Lower lobe of right lung (tissue), 2 donors: Measurements from ENCODE around the gene NET1. TPM values are rescaled to one million over a fixed set of nuclear protein-coding genes. Genes with fewer than 3 reads are reported as not detected.

ENCODE experiments used
- ATAC-seq, 2 donors: fragments of 200-7000 bp; cut with Tn5 transposase; one replicate each; pipeline ENCODE4 v1.9.1; 2020 to 2022; ENCODE audit warnings: mild to moderate bottlenecking in 2 of 2, moderate library complexity in 2 of 2
- DNase-seq: peaks from one replicate; pipeline ENCODE4 v3.0.0-alpha.2; 2020
- H3K27ac ChIP-seq: fragments of 200-600 bp; one replicate; pipeline ENCODE4 v1.8.0; 2022
- H3K27me3 ChIP-seq: fragments of 200-600 bp; one replicate; pipeline ENCODE4 v1.8.0; 2022; ENCODE audit warnings: low read depth
- H3K36me3 ChIP-seq: fragments of 200-600 bp; one replicate; pipeline ENCODE4 v1.8.0; 2022; ENCODE audit warnings: mild to moderate bottlenecking
- H3K4me1 ChIP-seq: fragments of 200-600 bp; one replicate; pipeline ENCODE4 v1.8.0; 2022
- H3K4me3 ChIP-seq: fragments of 200-600 bp; one replicate; pipeline ENCODE4 v1.8.0; 2022; ENCODE audit warnings: mild to moderate bottlenecking
- H3K9me3 ChIP-seq: fragments of 200-600 bp; one replicate; pipeline ENCODE4 v1.8.0; 2022
- intact Hi-C: fragments of 100-400 bp; cut with DNase I; formaldehyde crosslinking; loops from one replicate; pipeline ENCODE4 v1.11.0; 2022
- total RNA-seq: library from RNA; stranded (reverse); fragmentation: NEBNext Ultra II Directional; extraction: Animal tissue kit (Norgen Biotek cat#: 25700); gene quantifications from one replicate; pipeline ENCODE4 v1.2.1, GENCODE V29; 2021
- TF ChIP-seq, protein P1 (sequence below): fragments of 200-600 bp; IDR thresholded peaks from one replicate; pipeline ENCODE4 v1.8.0; 2022; ENCODE audit warnings: antibody characterized with exemption, mild to moderate bottlenecking
- donor health status: DM: no; HTN: yes; CAD: no; lungs with severe emphysema.

Gene NET1
- total RNA-seq, 1 donor from 2014 or later = 46.7 TPM

DNA sequence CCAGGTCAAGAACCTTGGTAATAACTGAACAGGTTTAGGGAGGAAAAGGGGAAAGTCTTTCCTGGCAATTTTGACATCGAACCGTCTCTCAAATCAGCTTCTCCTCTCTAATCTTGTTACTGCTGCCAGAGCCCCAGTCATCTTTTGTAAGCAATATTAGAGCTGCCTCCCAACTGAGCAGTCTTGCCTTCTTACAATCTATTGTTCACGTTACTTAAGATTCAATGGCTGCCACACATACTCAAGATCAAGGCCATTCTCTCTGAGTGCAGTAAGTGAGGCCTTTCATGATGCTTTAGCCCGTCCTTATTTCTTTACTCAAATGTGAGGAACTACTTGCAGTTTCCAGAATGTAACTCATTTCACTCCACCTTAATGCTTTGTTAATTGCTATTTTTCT, 12.4 kb downstream of the NET1 start:
- no peaks in the 10 kb centered on the region for H3K36me3 ChIP-seq
- no peak overlapping the region for H3K27ac ChIP-seq
- intact Hi-C loops = loop anchor here (10.0 kb wide), 1 partner anchor 570 kb away; no protein-coding TSS in a partner anchor
- peaks cover 17% of the 10 kb centered on the region for H3K4me1 ChIP-seq
- DNase-seq (no peak), ATAC-seq (no peak)
- H3K4me3 ChIP-seq = no peak overlapping the region
- H3K9me3 ChIP-seq = no peaks in the 10 kb centered on the region
- TF ChIP-seq, protein P1, sequence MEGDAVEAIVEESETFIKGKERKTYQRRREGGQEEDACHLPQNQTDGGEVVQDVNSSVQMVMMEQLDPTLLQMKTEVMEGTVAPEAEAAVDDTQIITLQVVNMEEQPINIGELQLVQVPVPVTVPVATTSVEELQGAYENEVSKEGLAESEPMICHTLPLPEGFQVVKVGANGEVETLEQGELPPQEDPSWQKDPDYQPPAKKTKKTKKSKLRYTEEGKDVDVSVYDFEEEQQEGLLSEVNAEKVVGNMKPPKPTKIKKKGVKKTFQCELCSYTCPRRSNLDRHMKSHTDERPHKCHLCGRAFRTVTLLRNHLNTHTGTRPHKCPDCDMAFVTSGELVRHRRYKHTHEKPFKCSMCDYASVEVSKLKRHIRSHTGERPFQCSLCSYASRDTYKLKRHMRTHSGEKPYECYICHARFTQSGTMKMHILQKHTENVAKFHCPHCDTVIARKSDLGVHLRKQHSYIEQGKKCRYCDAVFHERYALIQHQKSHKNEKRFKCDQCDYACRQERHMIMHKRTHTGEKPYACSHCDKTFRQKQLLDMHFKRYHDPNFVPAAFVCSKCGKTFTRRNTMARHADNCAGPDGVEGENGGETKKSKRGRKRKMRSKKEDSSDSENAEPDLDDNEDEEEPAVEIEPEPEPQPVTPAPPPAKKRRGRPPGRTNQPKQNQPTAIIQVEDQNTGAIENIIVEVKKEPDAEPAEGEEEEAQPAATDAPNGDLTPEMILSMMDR = no peak
- H3K27me3 ChIP-seq = no peaks in the 10 kb centered on the region

DNA sequence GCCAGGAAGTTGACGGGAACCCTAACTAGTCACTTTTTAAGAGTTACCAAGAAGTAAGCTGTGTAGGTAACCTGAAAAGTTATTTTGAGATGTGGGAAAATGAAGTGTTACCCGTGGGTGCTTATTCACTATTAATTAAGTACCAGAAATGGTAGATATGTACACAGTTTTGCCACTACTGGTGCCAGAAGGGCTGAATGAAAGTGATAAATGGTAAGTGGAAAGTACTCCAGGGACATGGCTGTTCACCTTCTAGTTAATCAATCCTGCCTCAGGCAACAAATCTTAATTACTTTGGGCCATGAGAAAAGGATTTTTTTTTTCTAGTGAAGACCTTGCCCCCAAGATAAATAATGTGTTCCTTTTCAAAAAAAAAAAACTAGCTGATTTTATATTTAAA, 15.8 kb downstream of the NET1 start:
- H3K27ac ChIP-seq = no peak overlapping the region
- DNase-seq = no peak
- intact Hi-C loops = loop anchor here (10.0 kb wide), 1 partner anchor 573 kb away; no protein-coding TSS in a partner anchor
- H3K27me3 ChIP-seq = no peaks in the 10 kb centered on the region
- H3K4me3 ChIP-seq = no peak overlapping the region
- H3K4me1 ChIP-seq = peaks cover 17% of the 10 kb centered on the region
- TF ChIP-seq, protein P1 = no peak
- no peaks in the 10 kb centered on the region for H3K9me3 ChIP-seq
- peak in 1 of 2 donors; percentile 12 for ATAC-seq
- H3K36me3 ChIP-seq = no peaks in the 10 kb centered on the region

DNA sequence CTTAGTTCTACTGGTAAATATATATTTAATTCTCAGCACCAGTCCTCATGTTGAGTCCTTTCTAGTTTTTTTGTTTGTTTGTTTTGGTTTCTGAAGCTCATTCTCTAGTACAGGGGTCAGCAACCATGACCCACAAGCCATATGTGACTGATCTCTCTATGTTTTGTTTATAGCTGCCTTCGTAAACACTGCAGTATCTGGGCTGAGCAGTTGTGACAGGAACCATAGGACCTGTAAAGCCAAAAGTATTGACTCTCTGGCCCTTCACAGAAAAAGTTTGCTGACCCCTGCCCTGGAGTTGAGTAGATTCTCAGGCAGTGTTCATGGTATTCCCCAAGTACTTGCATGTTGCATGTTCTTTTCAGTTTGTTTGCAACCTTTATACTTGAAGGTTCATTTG, 20.8 kb downstream of the NET1 start:
- Histone ChIP-seq H3K27ac (no peak overlapping the region), H3K4me1 (no peaks in the 10 kb centered on the region), H3K4me3 (no peak overlapping the region), H3K27me3 (no peaks in the 10 kb centered on the region), H3K9me3 (no peaks in the 10 kb centered on the region), H3K36me3 (no peaks in the 10 kb centered on the region)
- TF ChIP-seq, protein P1 = no peak
- ATAC-seq (no peak), DNase-seq (no peak)
- intact Hi-C loops = no loop called here

DNA sequence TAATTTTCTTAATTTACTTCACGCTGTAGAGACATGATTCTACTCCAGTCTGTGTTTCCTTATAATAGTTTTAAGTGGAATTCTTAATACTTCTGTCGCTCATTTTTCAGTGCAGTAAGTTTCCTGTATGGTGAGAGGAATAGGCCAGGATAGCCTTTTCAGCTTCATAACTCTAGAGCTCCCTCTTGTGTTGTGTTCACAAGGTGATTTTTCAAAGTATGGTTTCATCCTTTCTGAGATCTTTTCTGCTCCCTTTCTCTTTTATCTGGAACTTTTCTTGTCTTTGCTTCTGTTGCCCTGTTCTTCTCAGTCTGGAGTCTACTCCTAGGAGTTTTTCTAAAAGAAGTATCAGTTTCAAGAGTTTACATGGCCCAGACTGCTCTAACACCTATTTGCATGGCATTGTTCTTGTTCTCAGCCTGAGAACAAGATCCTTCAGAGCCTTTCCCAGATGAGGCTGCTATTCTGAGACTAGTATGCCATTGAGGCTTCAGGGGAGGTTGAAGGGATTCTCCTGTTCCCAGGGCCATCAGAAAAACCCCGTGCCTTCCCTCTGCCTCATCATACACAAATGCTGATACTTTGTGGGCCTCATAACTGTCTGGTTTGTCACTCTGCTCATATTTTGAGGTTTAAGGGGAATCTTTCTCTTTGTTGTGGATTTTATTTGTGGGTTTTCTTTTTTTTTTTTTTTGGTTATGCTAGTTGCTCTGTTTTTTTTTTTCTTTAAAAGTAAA, 21.8 kb downstream of the NET1 start:
- Histone ChIP-seq H3K36me3 (no peaks in the 10 kb centered on the region), H3K27ac (no peak overlapping the region), H3K27me3 (no peaks in the 10 kb centered on the region), H3K9me3 (no peaks in the 10 kb centered on the region), H3K4me3 (no peak overlapping the region), H3K4me1 (no peaks in the 10 kb centered on the region)
- DNase-seq (no peak), ATAC-seq (peak; percentile 69 to 71)
- intact Hi-C loops = no loop called here
- TF ChIP-seq, protein P1 = peak; percentile 66

DNA sequence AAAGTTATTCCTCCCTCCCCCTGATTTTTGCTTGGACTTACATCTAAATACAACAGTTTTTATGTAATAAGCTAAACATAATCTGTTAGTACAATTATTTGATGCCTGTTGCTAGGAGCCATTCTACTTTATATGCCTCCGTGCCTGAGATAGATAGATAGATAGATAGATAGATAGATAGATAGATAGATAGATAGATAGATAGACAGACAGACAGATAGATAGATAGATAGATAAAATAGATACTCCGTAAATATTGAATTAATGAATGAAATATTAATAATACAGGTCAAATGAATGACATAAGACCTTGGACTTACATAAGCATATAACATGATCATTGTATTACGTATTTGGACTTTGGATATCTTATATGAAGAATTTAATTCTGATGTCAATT, 23.0 kb downstream of the NET1 start:
- no peaks in the 10 kb centered on the region for H3K36me3 ChIP-seq
- no peaks in the 10 kb centered on the region for H3K4me1 ChIP-seq
- no peaks in the 10 kb centered on the region for H3K27me3 ChIP-seq
- no peak for DNase-seq
- no peak overlapping the region for H3K4me3 ChIP-seq
- no peak overlapping the region for H3K27ac ChIP-seq
- no peaks in the 10 kb centered on the region for H3K9me3 ChIP-seq
- intact Hi-C loops = no loop called here
- ATAC-seq = no peak
- TF ChIP-seq, protein P1 = no peak
